Renal pelvis (tissue), 4 donors: ENCODE data around the gene NDRG2. TPM values are rescaled to one million over a fixed set of nuclear protein-coding genes. Genes with fewer than 3 reads are reported as not detected.
"Not testable (repeated sequence)": the region's sequence is repeated elsewhere in the genome, so short reads cannot be mapped to it uniquely, and the experiment has no call there.

Experiments
- DNase-seq: peaks from one replicate; pipeline ENCODE4 v3.0.0-alpha.2; 2013
- polyA plus RNA-seq, 3 donors: library from polyadenylated mRNA; unstranded; fragments of 120-200 nt; gene quantifications; one replicate each; pipeline ENCODE4 v1.2.1, GENCODE V29; 2013; ENCODE audit not compliant: insufficient read length in 3 of 3

The NDRG2 gene
- polyA plus RNA-seq, 3 donors = 140 to 195 (median 161) TPM

DNA sequence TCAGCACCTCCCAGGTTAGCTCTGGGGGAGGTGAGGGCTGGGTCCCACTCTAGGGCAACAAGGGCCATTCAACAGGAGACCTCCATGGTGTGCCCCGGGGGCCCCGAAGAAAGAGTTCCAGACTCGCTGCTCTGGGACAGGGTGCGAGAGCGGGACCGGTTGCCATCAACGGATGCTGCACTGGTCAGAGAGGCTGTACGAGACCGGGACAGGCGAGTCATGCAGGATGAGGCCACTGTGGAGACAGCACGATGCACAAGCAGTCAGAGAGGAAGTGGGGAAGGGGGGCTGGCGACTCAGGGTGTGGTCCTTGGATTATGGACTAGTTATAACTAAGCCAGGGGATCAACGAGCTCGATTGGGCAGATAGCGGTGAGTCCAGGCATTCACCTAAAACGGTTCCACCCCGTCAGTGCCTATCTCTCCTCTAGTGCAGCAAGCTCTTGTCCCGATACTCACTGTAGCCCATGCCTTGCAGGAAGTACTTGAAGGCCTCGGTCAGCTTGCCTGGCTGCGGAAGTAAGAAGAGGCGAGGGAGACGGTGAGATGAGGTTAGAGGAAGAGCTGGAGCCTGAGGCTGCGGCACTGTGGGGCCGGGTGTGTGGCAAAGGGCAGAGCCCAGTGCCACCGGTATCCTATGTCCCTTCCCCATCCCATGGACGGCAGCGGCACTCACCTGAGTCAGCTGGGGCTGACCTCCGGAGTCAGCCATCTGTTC lies 7.2 kb downstream of the NDRG2 start:
- no peak for DNase-seq

DNA sequence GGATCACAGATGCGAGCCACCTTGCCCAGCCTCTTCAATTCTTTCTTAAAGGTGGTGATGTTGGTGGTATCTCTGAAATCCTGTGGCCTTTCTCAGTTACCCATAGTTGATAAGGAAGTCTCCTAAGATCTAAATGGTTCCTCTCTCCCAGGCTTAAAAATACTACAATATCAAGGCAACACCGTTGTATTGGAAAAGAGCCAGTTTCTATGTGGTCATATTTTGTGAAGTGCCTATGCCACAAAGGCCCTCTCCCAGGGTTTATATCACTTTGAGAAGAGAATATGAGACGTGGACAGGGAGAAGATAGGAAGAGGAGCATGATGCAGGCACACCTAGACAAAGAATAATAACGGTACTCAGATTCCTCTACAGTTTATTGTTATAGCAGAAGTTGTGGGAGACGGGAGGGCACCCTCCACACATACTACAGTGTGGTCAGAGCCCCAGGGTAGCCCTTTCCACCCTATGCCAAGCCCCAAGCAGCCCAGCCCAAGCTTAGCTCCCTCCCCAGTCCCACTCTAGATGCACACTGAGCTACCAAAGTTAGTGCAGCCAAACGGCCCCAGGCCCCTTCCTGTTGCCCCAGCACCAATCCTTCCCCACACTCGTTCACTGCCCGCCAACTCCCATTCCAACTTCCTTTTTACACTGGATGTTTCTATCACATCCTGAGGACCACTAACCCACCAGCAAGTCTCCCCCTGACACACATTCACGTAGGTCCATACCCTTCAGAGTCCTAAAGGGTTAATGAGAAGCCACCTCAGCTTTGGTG lies 8.3 kb downstream of the NDRG2 start:
- DNase-seq = no peak

DNA sequence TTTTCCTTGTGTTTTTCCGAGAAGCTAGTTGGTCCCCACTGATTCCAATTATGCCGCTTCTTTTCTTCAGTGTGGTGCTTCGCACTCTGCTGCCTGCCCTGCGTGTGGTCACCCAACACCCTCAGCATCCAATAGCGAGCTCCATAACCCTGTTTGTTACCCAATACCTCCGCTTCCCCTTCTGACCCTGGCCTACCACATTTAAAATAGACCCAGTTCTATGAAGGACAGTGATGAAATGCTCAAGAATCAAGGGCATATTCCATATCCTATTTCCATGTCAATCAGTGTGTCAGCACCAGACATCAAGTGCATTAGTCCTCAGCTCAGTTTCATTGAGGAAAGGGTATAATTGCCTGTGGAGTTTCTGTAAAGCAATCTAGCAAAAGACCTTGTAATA lies 9.5 kb downstream of the NDRG2 start:
- no peak for DNase-seq

DNA sequence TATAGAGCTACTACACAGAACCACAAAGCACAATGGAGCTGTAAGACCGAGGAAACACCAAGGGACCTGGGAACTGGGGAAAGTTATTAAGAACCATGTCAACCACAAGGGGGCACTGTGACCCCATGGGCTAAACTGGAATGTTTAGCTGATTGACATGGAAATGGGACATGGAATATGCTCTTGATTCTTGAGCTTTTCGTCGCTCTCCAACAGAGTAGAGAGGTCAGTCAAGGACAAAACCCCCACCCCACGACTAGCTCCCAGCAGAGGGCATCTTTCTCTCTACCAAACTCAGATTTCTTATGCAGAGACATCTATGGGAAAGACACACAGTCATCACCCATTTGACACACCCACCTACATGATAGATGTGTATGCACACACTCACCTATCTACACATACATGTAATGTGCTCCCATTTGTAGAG lies 10.1 kb downstream of the NDRG2 start:
- DNase-seq = peak; percentile 91

DNA sequence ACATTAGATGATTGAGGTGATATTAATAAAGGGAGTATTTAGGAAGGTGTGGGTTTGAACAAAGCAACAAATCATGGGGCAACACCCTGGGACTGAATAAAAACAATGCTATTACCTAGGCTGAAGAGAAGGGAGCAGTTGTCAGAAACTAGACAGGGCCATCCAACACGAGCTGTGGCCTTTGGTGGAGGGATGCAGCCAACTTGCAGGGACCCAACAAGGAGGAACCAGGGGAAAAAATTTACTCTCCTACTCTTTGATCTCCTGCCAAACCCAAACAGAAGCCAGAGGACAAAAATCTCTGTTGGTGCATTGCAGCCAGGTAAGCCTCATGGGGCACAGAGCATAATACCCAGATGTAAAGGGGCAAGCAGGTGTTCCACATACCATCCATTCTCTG lies 13.7 kb downstream of the NDRG2 start:
- DNase-seq = no peak

DNA sequence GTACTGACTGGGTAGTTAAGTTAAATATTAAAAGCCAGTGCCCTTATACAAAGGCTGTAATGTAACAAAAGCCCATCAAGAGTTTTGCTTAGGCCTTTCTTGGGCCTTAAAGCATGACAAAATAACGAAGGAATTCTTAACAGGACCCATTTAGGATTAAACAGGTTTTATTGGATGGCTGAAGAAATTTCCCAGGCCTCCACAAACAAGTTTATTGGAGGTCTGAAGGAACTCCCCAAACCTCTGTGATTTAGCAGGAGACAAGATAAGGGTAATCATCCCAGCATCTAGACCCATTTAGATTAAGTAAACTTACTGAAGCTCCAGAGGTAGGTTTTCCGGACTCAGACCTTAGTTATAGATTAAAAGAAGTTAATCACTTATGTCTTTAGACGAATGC lies 15.1 kb downstream of the NDRG2 start:
- DNase-seq = not testable (repeated sequence)

DNA sequence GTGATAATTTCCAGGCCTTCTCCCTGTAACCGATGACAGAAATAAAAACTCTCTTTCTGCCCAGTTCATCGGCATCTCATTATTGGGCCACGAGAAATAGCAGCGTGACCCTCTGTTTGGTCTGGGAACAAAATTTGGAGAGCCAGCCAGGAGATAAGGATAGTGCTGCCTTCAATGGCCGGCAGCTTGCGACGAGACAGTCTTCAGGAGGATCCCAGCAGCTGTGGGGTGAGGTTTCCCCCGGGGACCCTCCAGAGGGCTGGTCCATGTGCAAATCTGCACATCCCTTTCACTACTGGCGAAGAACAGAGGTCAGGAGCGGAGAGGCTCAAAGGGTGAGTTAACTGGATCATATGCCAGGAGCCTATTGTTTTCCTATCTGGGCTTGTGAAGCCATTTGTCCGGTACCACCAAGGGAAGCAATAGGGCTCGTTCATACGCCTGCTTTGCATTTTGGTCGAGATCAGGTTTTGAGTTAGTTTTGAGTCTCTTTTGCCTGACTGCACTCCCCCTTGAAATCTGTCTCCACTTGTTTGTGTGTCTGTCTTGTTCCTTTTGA lies 21.0 kb downstream of the NDRG2 start:
- DNase-seq = no peak

DNA sequence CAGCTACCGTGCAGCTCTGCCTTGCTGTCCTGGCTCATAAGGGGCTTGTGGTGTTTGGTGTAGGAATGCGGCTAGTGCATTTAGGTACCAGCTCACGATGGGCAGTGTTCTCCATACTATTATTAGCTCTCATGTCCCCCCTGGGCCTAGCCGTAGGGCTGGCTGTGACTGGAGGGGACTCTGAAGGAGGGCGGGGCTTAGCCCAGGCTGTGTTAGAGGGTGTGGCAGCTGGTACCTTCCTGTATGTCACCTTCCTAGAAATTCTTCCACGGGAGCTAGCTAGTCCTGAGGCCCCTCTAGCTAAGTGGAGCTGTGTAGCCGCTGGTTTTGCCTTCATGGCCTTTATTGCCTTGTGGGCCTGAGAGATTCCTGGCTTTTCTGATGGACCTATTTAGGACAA lies 23.6 kb downstream of the NDRG2 start:
- DNase-seq = no peak

DNA sequence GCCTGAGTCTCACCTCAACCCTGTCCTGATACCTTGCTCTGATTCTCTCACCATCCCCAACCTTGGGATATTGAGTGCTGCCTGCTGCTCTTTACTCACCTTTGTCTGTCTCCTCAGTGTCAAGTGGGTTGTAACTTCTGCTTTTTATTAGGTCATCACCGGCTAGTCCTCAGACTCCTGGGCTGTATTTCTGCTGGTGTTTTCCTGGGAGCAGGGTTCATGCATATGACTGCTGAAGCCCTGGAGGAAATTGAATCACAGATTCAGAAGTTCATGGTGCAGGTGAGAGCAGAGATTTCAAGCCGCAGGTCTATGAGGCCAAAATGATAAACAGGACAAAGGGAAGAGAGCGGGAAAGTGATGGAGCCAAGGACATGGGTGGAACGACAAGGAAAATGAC lies 25.3 kb downstream of the NDRG2 start:
- no peak for DNase-seq

DNA sequence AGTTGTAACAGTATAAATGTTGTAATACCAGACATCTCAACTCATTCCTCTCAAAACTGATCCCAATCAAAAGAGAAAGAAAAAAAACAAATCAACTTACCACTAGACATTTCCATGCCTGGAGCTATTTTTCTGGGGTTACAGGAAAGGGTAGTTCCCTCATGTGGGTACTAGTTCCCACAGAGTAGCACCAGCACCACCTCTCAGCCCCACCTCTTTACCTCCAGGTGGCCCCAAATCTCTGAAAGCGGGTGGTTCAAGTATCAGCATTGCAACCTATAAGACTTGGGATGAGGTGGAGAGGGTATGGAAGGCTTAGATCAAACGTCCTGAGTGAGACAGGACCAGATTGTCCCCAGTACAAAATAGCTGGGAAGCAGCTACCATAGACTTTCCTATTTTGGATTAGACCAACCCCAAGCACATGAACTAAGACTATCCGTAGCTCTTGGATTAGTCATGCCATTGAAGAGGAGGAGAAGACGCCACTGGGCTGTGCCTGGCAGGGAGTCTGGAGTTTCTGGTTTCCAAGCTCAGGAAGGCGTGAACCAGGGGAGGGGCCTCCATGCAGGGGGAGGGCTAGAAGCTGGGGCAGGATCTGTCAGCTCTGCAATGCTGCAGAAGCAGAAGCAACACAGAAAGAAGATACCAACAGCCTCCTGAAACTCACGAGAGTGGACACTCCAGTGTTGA lies 26.0 kb downstream of the NDRG2 start, which contains the start of gene SLC39A2:
Gene SLC39A2, plus strand, starts transcription at position 620 of the 693 bp plus-strand sequence. CDS start 154 bp downstream, outside the sequence.
- DNase-seq = no peak

DNA sequence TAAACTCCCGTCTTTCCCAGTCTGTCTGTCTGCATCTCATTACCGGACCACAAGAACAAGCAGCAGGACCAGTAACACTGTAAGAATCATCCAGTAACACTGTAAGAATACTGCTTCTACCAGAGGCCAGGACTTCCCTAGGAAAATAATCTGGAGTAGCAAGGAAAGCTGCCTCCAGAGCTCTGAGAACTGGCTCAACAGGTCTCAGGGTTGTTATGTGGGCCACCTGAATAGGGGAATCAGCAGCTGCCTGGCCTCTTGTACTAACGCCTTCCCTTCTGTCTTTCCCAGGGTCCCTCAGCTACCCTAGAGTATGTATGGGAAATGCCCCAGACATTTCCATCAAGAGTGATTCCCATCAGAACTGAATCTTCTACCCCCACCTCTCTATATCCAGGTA lies 26.7 kb downstream of the NDRG2 start:
- DNase-seq = no peak

DNA sequence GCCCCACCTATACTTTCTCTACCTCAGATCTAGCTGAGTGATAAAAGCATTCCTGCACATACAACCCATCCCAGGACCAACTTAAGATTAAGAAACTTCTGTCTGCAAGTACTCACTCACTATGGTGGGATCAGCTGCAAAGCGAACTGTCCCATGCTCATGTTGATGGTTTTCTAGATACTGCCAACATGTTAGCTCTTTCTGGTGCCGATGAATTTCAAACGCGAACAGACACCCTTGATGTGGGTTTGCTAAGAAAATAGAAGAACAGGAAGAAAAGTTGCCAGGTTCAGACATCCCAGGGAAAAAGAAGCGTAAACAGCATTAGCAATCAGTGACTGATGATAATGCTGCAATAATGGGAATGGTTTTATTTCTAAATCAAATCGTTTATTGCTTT lies 27.3 kb downstream of the NDRG2 start:
- DNase-seq = no peak

DNA sequence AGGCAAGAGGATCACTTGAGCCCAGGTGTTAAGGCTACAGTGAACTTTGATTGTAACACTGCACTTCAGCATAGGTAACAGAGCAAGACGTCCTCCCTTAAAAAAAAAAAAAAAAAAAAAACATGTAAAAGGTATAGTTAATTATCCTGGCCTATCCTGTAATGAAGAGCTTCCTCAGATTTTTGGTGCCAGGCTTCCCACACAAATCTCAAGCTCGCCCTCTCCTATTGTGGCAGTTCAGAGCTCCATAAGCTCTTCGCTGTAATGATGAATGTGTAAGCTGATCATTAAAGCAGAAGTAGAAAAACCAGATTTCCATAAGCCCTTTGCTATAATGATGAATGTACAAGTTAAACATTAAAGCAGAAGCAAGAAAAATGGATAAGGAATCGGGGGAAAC lies 27.7 kb downstream of the NDRG2 start:
- DNase-seq = no peak

DNA sequence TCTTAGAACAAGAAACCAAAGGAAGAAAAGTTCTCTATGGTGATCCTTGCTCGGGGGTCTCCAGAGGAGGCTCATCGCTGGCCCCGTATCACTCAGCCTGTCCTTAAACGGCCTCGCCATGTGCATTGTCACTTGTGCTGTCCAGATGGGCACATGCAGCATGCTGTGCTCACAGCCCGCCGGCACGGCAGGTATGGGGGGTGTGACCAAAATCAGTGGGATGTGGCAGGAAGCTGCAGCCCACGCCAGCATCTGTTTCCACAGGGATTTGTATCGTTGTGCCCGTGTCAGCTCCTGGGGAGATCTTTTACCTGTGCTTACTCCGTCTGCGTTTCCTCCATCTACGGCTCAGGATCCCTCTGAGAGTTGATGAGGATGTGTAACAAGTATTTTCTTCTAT lies 28.3 kb downstream of the NDRG2 start:
- DNase-seq = no peak

DNA sequence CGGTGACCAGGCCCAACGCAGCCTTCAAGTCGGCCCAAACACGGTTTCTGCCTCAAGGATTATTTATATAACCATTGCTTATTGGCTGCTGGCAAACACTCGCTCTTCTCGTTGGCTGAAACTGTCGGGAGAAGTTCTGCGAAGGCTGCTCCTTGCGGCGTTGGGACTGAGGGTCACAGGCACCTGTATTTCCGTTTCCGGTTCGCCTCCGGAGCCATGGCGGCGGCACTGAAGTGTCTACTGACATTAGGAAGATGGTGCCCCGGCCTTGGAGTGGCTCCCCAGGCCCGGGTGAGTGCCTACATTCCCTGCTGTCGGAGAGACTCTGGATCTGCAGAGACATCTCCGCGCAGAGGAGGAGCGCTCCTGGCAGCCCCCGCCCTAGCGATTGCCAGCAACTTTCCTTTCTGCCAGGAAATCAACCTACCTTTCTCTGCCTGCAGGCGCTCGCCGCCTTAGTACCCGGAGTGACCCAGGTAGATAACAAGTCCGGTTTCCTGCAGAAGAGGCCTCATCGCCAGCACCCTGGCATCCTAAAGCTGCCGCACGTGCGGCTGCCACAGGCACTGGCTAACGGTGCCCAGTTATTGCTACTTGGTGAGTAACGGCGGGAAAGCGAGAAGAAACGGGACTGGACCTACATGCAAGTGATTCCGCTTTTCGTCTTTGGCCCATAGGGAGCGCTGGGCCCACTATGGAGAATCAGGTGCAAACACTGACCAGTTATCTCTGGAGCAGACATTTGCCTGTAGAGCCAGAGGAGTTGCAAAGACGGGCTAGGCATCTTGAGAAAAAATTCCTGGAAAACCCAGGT lies 34.9 kb downstream of the NDRG2 start, which contains the start of gene METTL17:
Gene METTL17, plus strand, starts transcription at position 194 of the 814 bp plus-strand sequence. Its CDS starts 23 bp downstream, at position 217.
- peak; percentile 95 for DNase-seq

DNA sequence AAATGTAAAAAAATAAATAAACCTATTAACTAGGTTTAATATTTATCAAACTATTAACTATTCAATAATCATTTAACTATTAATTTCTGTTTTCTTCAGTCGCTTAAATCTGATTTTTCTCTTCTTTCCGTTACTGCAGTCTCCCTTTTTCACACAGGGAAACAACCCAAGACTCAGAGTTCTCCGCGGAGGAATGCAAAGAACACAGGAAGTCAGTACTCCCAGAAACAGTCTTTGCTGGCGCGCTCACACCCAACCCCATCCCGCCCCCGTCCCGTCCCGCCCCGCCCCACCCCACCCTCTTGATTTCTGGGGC lies 35.4 kb downstream of the NDRG2 start:
- DNase-seq = no peak

DNA sequence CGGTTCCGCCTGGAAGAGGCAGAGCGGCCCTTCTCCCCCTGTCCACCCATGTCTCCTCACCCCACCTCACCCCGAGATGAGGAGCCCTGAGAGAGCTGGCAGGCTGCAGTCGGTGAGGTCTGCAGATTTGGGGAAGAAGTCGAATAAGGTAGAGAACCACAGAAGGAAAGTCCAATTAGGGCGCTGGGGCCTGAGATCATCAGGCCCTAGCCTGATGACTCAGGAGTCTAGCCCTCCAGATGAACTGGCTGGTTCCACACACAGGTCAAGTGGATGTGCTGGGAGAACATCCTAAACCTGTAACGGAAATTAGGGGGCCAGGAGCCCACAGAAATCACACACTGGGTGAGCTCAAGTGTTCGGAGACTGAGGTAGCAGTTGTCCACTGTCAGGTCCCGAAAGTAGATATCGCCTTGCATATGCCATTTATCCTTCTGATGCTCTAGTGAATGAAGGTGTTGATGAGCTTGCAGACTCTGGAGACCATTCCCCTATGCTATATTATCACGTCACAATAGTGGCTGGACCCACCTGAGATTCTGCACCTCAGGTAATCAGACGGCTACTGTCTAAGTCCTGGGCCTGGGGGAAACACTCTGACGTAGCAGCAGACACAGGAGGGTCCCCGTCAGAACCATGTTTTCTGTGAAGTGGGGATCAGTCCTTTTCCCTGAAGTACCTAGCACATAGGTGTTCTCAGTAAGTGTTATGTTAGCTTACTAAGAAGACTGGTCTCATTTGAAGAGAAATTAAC lies 36.0 kb downstream of the NDRG2 start:
- DNase-seq = no peak

DNA sequence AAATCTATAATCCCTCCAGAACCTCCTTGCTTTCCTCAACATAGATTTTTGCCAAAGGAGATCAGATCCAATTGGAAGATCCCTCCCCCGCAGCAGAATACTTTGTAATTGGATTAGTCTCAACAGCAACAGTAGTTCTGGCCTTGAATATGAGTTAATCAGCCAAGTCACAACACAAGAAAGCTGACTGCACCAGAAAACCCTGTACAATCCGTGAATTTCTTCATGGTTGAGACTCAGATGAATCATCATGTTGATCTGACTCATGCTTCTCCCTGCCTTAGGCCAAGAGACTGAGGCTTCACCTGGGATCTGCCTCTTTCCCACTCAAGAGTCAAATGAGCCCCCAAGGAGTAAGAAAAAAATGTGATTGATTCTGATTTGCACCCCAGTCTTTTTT lies 38.0 kb downstream of the NDRG2 start:
- no peak for DNase-seq

DNA sequence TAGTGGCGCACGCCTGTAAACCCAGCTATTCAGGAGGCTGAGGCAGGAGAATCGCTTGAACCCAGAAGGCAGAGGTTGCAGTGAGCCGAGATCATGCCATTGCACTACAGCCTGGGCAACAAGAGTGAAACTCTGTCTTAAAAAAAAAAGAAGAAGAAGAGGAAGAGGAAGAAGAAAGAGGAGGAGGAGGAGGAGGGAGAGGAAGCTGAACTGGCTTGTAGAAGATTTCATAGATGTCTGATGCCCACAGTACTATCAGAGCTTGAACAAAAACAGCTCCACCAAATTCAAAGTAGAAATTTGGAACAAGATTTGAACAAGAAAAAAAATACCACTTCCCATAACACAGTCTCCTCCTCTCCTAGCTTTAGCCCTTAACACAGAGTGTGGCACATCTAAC lies 39.2 kb downstream of the NDRG2 start:
- not testable (repeated sequence) for DNase-seq

DNA sequence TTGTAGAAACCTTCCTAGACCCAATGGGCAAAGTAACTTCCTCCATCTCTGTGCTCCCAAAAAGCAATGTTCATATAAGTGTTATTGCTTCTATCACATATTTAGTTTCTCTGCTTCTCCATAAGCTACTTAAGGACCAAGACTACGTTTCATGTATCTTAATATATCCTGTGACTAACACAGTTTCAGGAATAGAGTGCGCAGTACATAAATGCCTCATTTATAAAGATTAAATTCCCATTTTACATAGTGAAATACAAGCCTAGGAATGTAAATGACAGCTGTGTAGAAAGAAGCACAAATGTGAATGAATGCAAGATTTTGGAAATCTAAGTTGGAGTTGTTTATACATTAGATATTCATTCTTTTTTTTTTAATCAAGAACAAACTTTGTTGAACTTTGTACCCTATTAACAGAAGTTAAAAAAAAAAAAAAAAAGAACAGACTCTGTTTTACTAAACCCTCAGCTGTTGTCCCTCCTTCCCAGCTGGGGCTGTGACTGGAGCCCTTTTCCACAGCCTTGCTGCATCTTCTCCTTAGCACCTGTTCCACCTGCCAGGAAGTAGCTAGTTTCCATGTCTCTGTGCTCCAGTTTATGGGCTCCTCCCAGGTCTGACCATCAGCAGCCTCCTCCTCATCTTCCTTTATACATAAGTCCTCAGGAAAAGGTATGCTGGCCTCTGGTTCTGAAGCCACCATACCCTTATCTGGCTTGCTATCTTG lies 42.1 kb downstream of the NDRG2 start:
- DNase-seq = no peak
